Measurements from ENCODE around the gene CACNA2D2.

CACNA2D2 gene

DNA sequence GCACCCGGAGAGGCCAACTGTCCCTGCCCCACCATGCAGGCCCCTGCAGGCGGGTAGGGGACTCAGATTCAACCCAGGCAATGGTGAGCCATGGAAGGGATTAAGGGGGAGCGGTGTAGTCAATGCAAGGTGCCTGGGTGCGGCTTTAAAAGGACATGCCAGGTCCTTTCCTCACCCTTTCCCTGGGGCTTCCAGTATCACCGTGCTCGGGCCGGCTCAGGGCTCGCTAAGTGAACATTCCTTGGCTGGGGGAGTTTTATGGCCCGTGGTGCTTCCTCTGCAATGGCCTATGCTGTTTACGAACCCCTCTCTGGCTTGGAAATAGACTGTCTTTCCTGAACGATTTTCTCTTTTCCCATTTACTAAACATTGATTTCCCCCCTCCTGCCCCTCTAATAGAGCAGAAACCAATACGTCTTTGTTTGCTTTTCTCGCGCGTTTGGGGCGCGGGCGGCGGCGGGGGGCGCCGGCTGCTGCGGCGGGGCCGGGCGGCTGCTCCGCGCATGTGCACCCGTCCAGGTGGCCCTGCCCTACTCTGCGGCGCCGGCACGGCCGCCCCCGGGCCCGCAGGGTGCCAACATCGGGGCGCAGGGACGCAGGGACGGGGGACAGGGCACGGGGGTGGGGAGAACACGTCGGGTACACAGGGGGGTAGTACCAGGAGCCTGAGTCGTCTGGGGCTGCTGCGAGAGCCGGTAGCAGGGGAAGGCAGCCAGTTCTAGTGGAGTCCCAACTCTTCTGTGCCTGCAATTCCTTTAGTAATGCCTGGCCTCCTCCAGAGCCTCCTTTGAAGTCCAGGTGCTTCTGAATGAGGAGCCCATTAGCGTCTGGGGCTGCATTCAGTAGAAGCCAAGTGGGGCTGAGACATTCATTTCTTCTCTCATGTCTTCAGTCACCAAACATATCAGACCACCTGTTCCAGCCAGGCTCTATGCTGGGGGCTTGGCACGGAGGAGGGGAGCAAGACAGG lies 26.9 kb upstream of the CACNA2D2 start:
- Histone ChIP-seq H3K27ac (ENCODE audit: insufficient read depth, low read depth, low read length, poor library complexity, severe bottlenecking) (no peak overlapping the region), H3K27me3 (ENCODE audit: control insufficient read depth, insufficient read depth, low read length, poor library complexity, severe bottlenecking) (peaks cover 12% of the 10 kb centered on the region), H3K4me1 (ENCODE audit: control insufficient read depth, insufficient read depth, low read length) (peaks cover 11% of the 10 kb centered on the region), H3K4me3 (ENCODE audit: insufficient read depth, low read depth, low read length) (no peak overlapping the region), H3K9me3 (ENCODE audit: control insufficient read depth, low read length) (no peaks in the 10 kb centered on the region), H3K36me3 (ENCODE audit: control insufficient read depth, insufficient read depth, low read length) (no peaks in the 10 kb centered on the region)
- 31 to 33% methylated on average over 48 of the region's 48 CpGs for WGBS, 2 experiments

DNA sequence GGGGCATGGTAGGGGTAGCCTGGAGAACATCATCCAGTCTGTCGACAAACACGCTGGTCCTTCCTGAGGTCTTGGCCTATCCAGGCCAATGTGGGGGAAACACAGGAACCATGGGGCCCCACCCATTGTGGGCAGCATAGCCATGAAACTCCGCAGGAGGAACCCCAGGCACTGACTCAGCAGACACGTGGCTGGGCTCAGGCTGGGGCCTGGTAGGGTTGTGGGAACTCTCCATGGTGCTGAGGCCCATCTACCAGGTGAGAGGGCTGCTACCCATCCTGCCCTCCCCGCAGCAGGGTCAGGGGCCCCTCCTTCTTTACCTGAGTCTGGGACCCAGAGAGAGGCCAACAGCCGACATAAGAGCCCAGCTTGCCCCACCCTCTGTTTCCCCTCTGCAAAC lies 22.6 kb upstream of the CACNA2D2 start:
- Histone ChIP-seq H3K36me3 (ENCODE audit: control insufficient read depth, insufficient read depth, low read length) (no peaks in the 10 kb centered on the region), H3K4me1 (ENCODE audit: control insufficient read depth, insufficient read depth, low read length) (peaks cover 13% of the 10 kb centered on the region), H3K27ac (ENCODE audit: insufficient read depth, low read depth, low read length, poor library complexity, severe bottlenecking) (no peak overlapping the region), H3K9me3 (ENCODE audit: control insufficient read depth, low read length) (no peaks in the 10 kb centered on the region), H3K27me3 (ENCODE audit: control insufficient read depth, insufficient read depth, low read length, poor library complexity, severe bottlenecking) (peaks cover 6% of the 10 kb centered on the region), H3K4me3 (ENCODE audit: insufficient read depth, low read depth, low read length) (no peak overlapping the region)
- 41 to 47% methylated on average over 6 of the region's 6 CpGs for WGBS, 2 experiments

DNA sequence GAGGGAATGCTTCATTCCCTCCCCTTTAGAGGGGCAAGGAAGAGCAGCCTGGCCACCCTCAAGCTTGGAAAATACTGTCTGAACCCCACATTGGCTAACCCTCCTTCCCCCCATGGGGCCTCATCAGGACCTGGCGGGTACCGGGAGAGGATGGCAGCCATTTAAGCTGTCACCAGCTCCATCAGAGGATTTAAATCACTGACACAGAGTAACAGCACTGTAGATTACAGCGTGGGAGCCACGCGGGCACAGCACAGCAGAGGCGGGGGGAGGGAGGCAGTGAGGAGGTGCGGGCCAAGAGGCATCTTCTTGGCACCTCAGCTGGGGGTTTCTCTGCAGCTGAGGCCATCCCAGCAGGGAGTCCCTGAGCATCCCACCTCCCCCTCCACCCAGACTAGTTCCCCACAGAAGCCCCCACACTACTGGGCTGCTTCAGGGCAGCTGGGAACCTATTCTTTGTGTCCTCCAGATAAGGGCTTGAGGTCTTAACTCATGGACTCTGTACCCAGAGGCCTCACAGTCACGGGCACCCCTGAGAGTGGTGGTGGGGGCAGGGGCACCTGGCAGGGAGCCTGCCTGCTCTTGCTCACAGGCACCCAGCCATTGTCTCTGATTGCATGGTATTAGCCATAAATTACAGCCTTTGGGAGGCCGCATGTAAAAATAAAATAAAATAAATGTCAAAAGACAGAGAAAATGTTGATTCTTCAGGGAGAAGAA lies 21.9 kb upstream of the CACNA2D2 start:
- no peaks in the 10 kb centered on the region for H3K36me3 ChIP-seq (ENCODE audit: control insufficient read depth, insufficient read depth, low read length)
- peaks cover 18% of the 10 kb centered on the region for H3K4me1 ChIP-seq (ENCODE audit: control insufficient read depth, insufficient read depth, low read length)
- H3K9me3 ChIP-seq (ENCODE audit: control insufficient read depth, low read length) = no peaks in the 10 kb centered on the region
- 80 to 84% methylated on average over 9 of the region's 9 CpGs for WGBS, 2 experiments
- H3K4me3 ChIP-seq (ENCODE audit: insufficient read depth, low read depth, low read length) = no peak overlapping the region
- H3K27ac ChIP-seq (ENCODE audit: insufficient read depth, low read depth, low read length, poor library complexity, severe bottlenecking) = no peak overlapping the region
- H3K27me3 ChIP-seq (ENCODE audit: control insufficient read depth, insufficient read depth, low read length, poor library complexity, severe bottlenecking) = peaks cover under 1% of the 10 kb centered on the region

DNA sequence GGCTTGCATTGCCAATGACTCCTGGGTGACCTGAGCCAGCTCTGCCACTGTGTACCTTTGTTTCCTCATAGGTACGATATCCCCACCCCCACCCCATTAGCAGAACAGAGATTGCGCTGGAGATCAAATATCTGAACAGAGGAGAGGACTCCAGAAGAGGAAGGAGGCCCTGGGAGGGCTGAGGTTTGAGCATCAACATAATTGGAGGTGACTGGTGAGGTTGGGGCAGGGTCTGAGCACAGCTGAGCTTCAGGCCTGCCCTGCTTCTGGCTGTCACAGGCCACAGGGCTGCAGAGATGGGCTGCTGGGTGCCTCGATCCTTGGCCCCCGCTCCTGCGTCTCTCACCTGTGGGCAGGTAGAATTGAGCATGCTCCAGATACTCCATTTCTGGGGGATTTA lies 21.3 kb upstream of the CACNA2D2 start:
- Histone ChIP-seq H3K27me3 (ENCODE audit: control insufficient read depth, insufficient read depth, low read length, poor library complexity, severe bottlenecking) (no peaks in the 10 kb centered on the region), H3K27ac (ENCODE audit: insufficient read depth, low read depth, low read length, poor library complexity, severe bottlenecking) (no peak overlapping the region), H3K36me3 (ENCODE audit: control insufficient read depth, insufficient read depth, low read length) (no peaks in the 10 kb centered on the region), H3K4me1 (ENCODE audit: control insufficient read depth, insufficient read depth, low read length) (peaks cover 19% of the 10 kb centered on the region), H3K9me3 (ENCODE audit: control insufficient read depth, low read length) (no peaks in the 10 kb centered on the region), H3K4me3 (ENCODE audit: insufficient read depth, low read depth, low read length) (no peak overlapping the region)
- 92 to 94% methylated on average over 4 to 5 of the region's 5 CpGs for WGBS, 2 experiments

DNA sequence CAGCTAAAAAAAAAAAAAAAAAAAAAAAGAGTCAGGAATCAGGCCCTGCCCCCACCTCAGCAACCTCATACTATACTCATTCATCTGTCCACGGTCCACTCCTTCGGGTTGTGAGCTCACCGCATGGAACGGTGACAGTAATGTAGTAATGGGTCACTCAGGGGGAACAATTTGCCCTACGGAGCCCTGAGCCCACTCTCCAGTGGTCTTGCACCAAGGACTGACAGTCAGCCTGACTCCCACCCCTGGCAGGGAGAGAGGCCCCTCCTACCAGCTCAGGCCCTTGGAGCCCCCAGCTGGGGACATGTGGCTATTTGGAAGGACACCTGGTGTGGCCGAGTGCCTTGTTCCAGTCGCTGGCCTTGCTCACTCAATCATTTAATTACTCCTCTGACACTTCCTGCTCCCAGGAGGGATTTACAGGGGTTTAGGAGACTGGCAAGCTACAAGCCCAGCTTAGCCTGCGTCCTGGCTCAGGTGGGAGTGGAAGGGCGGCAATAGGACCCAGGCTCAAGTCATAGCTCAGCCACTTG lies 19.9 kb upstream of the CACNA2D2 start:
- Histone ChIP-seq H3K4me1 (ENCODE audit: control insufficient read depth, insufficient read depth, low read length) (peaks cover 24% of the 10 kb centered on the region), H3K4me3 (ENCODE audit: insufficient read depth, low read depth, low read length) (no peak overlapping the region), H3K36me3 (ENCODE audit: control insufficient read depth, insufficient read depth, low read length) (no peaks in the 10 kb centered on the region), H3K27ac (ENCODE audit: insufficient read depth, low read depth, low read length, poor library complexity, severe bottlenecking) (no peak overlapping the region), H3K27me3 (ENCODE audit: control insufficient read depth, insufficient read depth, low read length, poor library complexity, severe bottlenecking) (no peaks in the 10 kb centered on the region), H3K9me3 (ENCODE audit: control insufficient read depth, low read length) (no peaks in the 10 kb centered on the region)
- WGBS, 2 experiments = 69 to 76% methylated on average over 9 of the region's 9 CpGs

DNA sequence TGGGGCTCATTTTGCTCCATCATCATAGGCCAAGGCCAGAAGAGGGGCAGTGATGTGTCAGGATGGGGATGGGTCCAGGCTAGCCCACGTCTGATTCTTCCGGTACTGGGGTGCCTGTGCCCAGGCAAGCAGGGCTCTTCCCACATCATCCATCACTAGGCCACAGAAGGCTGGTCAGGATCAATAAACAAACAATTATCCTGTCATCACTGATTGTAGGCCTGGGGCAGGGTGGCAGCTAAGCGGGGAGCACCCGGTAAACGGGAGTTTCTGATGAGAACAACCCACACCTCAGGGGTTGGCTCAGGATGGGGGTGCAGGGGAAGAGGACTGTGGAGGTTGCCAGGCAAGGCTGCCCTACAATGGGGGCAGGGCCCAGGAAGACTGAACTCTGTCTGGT lies 18.1 kb upstream of the CACNA2D2 start:
- Histone ChIP-seq H3K27me3 (ENCODE audit: control insufficient read depth, insufficient read depth, low read length, poor library complexity, severe bottlenecking) (no peaks in the 10 kb centered on the region), H3K9me3 (ENCODE audit: control insufficient read depth, low read length) (no peaks in the 10 kb centered on the region), H3K4me3 (ENCODE audit: insufficient read depth, low read depth, low read length) (no peak overlapping the region), H3K4me1 (ENCODE audit: control insufficient read depth, insufficient read depth, low read length) (peaks cover 41% of the 10 kb centered on the region), H3K27ac (ENCODE audit: insufficient read depth, low read depth, low read length, poor library complexity, severe bottlenecking) (no peak overlapping the region), H3K36me3 (ENCODE audit: control insufficient read depth, insufficient read depth, low read length) (no peaks in the 10 kb centered on the region)
- WGBS, 2 experiments = 89 to 93% methylated on average over 5 of the region's 5 CpGs

DNA sequence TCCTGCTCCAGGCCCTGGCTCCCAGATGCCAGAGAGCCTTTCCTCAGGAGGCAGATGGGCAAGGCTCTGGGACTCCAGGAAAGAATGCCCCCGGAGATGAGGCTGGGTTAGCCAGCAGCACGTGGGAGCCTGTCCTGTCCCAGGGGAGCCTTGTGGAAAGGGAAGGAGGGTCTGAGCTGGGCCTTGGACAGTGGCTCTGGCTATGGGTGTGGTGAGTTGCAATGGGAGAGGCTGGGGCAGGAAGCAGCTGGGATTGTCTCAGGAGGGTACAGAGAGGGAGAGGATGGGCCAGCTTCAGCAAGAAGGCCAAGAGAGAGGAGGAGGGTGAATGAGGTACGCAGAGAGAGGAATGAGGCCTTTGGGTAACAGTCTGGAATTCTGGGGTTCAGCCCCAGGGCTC lies 17.4 kb upstream of the CACNA2D2 start:
- no peaks in the 10 kb centered on the region for H3K9me3 ChIP-seq (ENCODE audit: control insufficient read depth, low read length)
- WGBS, 2 experiments = 62 to 65% methylated on average over 3 of the region's 3 CpGs

DNA sequence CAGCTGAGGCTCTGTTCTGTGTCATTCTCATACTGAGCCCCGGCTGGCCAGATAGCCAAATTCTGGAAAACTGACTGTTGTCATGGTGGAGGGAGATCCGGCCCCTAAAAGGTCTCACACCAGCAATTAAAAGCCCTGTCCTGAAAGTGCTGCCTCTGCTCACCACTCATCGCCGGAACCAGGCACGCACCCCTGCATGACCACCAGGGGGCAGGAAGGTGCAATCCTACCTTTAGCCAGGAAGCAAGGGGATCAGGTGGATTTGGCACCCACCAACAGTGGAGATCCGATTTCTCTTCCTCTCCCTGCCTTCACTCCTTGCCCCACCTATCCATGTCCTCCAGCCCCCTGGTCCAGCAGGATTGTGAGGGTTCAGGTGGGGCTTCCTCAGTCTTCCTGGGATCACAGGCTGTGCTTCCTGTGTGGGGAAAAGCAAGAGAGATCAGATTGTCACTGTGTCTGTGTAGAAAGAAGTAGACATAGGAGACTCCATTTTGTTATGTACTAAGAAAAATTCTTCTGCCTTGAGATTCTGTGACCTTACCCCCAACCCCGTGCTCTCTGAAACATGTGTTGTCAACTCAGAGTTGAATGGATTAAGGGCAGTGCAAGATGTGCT lies 16.1 kb upstream of the CACNA2D2 start:
- Histone ChIP-seq H3K4me3 (ENCODE audit: insufficient read depth, low read depth, low read length) (no peak overlapping the region), H3K27me3 (ENCODE audit: control insufficient read depth, insufficient read depth, low read length, poor library complexity, severe bottlenecking) (no peaks in the 10 kb centered on the region), H3K27ac (ENCODE audit: insufficient read depth, low read depth, low read length, poor library complexity, severe bottlenecking) (no peak overlapping the region), H3K36me3 (ENCODE audit: control insufficient read depth, insufficient read depth, low read length) (no peaks in the 10 kb centered on the region), H3K9me3 (ENCODE audit: control insufficient read depth, low read length) (no peaks in the 10 kb centered on the region), H3K4me1 (ENCODE audit: control insufficient read depth, insufficient read depth, low read length) (peaks cover 51% of the 10 kb centered on the region)
- WGBS, 2 experiments = 15 to 19% methylated on average over 7 of the region's 7 CpGs

More for the DNA sequence above, 17.4 kb upstream of the CACNA2D2 start:
- no peak overlapping the region for H3K27ac ChIP-seq (ENCODE audit: insufficient read depth, low read depth, low read length, poor library complexity, severe bottlenecking)
- H3K36me3 ChIP-seq (ENCODE audit: control insufficient read depth, insufficient read depth, low read length) = no peaks in the 10 kb centered on the region
- no peaks in the 10 kb centered on the region for H3K27me3 ChIP-seq (ENCODE audit: control insufficient read depth, insufficient read depth, low read length, poor library complexity, severe bottlenecking)
- H3K4me3 ChIP-seq (ENCODE audit: insufficient read depth, low read depth, low read length) = no peak overlapping the region
- peaks cover 47% of the 10 kb centered on the region for H3K4me1 ChIP-seq (ENCODE audit: control insufficient read depth, insufficient read depth, low read length)

DNA sequence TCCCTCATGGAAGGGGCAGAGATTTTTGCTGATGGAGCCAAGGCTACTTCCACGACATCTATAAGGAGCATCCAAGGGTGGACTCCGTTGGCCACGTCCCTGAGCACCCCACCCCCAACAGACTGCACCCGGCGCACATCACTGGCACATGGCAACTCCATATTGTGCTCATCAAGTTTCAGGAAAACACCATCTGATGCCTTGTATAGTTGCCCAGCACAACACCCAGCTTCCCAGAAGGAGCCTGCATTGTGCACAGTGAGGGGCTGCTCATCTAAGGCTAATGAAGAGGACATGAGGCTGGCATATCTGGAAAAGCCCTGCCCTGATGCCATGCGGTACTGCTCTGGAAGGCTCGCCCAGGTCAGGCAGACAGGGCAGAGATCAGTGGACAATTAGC lies 15.0 kb upstream of the CACNA2D2 start:
- H3K27ac ChIP-seq (ENCODE audit: insufficient read depth, low read depth, low read length, poor library complexity, severe bottlenecking) = no peak overlapping the region
- 94 to 95% methylated on average over 7 of the region's 7 CpGs for WGBS, 2 experiments
- no peaks in the 10 kb centered on the region for H3K36me3 ChIP-seq (ENCODE audit: control insufficient read depth, insufficient read depth, low read length)
- H3K27me3 ChIP-seq (ENCODE audit: control insufficient read depth, insufficient read depth, low read length, poor library complexity, severe bottlenecking) = no peaks in the 10 kb centered on the region
- no peaks in the 10 kb centered on the region for H3K9me3 ChIP-seq (ENCODE audit: control insufficient read depth, low read length)
- peaks cover 51% of the 10 kb centered on the region for H3K4me1 ChIP-seq (ENCODE audit: control insufficient read depth, insufficient read depth, low read length)
- H3K4me3 ChIP-seq (ENCODE audit: insufficient read depth, low read depth, low read length) = no peak overlapping the region
